ENCODE measurements around the gene ZNF469.

ZNF469 gene

DNA sequence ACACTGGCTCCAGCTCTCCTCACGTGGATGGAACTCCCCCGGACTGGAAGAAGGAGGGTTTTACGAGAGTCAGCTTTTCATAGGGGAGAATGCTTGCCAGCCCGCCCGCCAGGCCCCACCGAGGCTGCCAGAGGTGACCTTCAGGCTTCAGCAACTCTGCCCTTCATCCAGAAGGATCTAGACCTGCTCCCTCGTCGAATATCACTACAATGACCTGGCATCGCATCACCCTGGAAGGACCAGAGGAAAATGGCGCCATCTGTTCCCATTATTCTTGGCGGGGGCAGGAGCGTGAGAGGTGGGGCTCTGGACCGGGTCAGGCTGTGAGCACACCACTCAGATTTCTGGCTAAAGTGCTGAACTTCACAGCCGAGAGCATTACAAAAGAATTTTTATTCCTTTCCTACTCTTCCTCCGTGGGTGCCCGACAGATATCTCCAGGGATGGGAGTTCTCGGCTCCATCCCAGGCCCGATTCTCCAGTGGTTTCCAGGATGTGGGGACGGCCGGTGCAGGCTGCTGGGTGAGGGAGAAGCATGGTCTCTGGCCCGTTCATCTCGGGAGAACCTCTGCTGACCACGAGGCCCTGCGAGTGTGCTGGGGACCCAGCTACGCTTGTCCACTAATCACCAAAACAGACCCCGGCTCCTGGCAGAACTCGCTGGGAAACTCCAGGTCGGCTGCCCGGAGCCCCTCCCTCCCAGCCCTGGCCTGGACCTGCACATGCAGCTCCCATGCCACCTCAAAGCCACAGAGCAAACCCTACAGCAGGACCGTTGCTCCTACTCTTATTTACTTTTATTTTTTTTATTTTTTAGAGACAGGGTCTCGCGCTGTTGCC lies 36.8 kb upstream of the ZNF469 start:
- DNase-seq, result no peak

DNA sequence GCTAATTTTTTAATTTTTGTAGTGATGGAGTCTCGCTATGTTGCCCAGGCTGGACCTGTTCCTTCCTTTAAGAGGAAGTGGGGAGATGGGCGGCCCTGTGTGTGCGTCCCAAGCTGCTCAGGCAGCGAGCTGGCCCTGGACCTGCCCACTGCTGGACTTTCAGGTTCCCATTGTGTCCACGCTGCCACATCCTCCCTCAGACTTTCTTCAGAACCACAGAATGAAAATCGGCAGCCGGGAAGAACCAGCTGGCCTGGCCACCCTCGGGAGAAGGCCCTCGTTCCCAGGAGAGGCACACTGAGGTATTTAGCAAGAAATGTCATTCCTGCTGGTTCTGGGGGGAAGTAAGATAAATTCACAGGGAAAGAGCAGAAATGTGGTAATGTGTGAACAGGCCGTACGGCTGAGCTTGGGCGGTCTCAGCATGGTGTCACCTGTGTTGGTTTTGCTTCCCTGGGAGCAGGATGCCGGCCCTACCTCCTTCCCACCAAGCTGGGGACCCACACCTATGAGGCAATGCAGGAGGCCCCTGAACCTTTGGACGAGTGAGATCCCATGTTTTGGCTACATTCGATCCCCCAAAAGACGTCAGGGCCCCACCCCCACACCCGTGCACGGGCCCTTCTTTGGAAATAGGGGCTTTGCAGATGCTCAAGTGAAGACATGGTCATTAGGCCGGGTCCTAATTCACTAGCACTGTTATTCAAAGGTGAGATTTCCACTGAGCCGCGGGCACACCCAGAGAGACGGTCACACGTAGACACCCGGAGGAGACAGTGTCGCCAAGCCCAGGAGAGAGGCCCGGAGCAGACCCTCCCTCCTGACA lies 35.9 kb upstream of the ZNF469 start:
- no peak for DNase-seq

DNA sequence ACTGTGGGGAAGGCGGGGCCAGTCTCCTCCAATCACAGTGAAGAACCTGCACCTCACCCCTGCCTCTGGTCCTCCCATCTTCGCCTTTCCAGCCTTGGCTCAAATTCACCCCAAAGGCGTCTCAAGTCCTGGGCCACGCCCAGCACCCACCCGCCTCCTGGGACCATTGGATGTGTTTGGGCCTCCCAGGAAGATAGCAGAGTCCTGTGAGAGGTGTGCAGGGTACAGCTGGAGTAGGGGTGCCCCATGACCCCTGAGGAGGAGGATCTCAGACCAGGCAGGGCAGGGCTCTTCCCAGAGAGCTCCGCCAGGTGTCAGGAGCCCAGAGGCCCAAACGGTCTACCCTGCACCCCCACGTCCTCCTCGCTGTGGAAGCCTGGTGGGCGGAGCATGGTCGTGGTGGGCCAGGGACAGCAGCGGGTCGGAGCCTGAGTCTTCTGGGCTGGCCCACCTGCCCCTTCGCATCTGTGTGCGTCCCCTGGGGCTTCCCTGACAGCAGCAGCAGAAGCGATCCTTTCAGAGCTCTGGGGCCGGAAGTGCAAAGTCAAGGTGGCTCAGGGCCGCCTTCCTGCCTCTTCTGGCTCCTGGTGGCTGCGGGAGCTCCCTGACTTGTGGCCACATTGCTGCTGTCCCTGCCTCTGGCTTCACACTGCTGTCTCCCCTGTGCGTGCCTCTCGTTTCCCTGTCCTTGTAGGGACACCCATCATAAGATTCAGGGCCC lies 34.9 kb upstream of the ZNF469 start:
- no peak for DNase-seq

DNA sequence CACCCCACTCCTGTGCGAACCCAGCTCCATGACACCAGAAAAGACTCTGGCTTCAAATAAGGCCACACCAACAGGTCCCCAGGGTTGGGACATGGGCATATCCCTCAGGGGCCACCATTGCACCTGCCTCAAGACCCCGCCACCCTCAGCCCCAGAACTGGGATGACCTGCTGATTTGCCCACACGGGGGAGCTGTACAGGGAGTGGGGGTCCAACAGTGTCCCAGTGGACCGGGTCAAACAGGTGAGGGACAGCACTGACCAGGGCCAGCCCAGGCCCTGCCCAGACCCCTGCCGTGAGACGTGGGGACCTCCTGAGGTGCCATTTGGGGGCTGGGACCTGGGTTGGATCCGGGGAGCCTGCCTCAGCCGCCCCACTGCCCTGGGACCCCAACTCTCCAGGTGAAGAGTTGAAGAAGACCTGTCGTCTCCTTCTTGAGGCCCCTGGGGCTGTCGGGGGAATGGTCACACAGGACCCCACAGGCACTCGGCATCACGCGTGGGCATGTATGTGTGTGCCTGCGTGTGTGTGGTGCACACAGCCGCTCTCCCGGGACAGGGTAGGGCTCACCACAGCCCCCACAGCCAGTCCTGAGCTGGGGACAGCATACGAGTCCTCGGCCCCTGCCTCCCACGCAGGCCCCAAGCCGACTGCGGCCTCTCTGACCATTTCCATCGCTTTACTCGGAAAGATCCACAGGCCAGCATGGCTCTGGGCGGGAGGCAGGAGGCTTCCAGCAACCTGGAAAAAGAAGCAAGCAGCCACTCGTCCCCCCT lies 34.2 kb upstream of the ZNF469 start:
- DNase-seq, result no peak

DNA sequence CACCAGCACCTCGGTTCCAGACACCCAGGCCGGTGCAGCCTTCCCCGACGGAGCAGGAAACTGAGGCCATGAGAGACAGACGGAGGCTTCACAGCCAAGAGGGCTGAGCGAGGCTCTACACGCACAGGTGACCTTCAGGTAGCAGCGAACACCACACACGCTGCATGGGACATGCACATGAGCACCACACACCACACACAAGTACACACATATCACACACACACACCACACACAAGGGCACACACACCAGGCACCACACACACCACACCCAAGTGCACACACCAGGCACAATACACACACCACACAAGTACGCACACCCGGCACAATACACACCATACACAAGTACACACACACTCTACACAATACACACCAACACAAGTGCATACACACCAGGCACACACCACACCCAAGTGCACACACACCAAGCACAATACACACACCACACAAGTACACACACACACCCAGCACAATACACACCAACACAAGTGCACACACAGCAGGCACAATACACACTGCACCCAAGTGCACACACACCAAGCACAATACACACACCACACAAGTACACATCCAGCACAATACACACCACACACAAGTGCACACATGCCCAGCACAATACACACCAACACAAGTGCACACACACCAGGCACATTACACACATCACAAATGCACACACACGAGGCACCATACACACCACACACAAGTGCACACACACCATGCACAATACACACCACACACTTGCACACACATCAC lies 33.4 kb upstream of the ZNF469 start:
- no peak for DNase-seq

DNA sequence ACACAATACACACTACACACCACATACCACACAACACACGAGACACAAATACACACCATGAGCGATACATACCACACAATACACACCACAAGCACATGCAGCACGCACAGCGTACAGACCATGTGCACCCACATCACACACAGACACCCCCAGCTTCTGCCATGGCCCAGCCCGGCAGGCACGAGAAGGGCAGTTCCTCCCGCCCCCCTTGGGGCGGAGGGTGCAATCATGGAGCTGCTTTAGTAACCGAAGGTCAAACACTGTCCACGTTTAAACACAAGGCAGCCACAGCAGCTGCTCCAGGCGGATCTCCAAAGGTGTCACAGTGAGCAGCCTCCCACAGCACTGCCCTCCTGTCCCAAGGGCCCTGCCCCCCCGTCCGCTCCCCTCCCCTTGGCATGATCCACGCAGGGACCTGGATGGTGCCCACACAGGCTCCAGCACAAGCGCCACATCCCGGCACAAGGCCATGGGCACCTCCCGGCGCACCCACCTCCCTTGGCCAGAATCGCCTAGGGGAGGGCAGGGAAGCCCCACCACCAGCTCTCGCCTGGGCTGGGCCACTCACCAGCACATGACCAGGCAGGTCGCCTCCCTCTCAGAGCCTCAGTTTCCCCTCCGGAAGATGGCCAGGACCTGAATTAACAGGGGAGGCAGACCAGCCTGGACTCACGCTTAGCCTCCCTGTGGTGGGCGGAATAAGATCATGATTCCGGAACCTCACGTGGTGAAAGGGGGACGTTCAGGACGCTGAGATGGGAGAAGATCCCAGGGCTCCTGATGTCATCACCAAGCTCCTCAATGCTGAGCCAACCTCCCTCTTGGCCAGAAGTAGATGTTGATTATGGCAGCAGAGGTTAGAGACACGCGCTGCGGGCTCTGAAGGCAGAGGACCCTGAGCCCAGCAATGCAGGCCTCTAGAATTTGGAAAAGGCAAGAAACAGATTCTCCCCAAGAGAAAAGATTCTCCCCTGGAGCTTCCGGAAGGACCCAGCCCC lies 32.6 kb upstream of the ZNF469 start:
- DNase-seq, result no peak

DNA sequence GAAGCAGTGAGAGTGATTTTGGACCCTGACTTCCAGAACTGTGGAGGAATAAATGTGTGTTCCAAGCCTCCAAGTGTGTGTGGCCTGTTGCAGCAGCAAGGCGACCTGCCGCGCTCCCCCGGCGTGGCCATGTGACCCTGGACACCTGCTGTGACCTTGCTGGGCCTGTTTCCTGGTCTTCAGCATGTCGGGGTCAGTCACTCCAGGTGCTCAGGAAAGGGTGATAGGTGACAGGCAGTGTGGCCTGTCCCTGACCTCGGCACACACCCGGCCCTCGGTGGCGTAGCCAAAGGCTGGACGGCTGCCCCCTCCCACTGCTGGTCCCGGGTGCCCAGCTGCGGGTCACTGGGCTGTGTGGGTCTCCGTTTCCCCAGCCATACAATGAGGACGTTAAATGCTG lies 31.8 kb upstream of the ZNF469 start:
- DNase-seq, result no peak

DNA sequence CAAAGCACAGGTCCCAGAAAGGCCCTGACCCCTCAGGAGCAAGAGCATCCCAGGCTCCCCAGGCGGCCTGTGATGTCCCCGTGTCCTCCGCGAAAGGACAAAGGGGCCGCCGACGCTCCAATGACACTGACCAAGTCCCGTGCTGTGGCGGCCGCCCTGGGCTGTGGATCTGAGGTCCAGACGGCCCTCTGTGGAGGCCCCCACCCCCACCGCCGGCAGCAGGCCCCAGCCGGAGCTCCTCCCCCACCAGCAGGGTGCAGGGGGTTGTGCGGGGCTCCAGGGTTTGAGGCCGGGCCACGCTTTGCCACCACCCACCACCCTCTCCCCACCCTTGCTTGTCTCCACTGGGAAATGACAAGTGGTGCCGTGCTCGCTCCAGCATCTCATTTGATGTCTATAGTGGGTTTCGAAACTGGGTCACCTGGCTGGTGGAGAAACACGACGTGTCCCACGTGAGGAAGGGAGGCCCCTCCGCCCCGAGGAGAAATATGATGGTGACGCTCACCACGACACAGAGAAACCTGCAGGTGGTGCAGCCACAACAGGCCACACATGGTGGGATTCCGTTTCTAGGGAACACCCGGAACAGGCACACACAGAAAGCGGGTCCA lies 31.2 kb upstream of the ZNF469 start:
- DNase-seq, result peak in 1 of 56 donors; percentile 11

DNA sequence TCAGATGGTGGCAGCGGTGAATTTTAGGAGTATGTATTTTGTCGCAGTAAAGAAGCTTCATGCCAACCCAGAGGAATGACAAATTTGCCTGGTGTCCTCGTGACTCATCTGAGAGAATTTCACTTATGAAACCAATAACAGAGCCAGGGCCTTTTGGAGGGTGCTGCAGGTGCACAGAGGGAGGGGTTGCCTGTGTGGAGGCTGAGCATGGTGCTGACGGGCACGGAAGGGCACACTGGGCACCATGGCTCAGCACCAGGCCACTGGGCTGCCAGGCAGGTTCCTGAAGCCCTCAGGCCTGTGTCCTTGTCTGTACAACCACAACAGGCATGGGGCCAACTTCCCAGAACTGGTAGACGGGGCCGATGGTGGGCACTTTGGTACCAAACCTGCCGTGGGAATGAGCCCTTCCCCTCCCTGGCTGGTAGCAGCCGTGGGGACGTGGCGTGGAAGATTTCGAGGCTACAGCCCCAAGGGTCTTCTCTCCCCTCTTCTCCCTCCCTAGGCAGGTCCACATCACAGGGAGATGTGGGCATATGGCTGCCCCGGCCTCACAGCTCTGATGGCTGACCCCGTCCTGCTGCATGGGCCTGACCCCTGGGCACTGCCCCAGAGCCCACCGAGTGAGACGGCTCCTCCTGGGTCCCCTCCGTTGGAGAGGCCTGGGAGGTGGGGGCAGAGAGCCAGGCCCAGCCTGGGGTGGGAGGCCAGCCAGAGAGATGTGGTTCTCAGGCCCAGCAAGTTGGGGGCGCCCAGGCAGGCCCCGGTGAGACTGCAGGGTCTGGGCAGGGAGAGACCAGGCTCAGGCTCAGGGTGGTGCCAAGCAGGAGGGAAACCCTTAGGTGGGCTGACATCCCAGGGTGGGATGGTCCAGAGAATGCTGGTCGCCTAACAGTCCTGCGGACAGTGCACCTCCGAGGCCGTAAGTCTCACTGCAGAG lies 30.2 kb upstream of the ZNF469 start:
- DNase-seq, result peak in 3 of 56 donors; percentile 12 to 14 (median 12)

DNA sequence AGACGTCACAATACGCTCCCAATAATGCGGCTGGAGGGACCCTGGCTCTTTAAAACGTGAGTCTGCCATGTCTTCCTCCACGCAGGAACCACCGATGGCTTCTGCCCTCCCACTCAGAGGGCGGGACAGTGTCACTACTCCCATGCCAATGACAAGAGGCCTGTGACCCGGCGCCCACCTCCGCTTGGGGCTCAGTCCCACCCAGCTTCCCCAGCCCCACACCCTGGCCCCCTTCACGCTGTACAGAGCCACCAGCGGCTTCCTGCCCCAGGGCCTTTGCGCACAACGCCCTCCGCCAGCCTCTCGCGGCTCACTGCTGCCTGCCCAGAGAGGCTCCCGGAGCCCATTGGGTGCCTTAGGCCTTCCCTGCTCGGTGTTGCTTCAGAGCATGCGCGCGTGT lies 29.5 kb upstream of the ZNF469 start:
- DNase-seq, result no peak

DNA sequence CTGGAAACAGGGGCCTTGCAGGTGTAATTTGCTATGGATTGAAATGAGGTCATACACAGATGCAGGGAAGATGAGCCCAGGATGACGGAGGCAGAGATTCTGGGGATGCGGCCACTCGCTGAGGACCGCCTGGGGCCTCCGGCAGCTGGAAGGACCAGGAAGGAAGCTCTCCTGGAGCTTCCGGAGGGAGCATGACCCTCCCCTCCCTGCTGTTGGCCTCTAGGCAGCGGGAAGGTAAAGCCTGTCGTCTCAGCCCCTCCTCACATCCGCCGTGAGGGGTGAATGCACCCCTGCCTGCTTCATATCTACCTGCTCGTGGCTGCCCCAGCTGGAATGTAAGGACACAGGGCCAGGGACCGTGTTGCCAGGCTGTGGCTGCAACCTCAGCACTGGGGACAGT lies 29.1 kb upstream of the ZNF469 start:
- DNase-seq, result no peak

DNA sequence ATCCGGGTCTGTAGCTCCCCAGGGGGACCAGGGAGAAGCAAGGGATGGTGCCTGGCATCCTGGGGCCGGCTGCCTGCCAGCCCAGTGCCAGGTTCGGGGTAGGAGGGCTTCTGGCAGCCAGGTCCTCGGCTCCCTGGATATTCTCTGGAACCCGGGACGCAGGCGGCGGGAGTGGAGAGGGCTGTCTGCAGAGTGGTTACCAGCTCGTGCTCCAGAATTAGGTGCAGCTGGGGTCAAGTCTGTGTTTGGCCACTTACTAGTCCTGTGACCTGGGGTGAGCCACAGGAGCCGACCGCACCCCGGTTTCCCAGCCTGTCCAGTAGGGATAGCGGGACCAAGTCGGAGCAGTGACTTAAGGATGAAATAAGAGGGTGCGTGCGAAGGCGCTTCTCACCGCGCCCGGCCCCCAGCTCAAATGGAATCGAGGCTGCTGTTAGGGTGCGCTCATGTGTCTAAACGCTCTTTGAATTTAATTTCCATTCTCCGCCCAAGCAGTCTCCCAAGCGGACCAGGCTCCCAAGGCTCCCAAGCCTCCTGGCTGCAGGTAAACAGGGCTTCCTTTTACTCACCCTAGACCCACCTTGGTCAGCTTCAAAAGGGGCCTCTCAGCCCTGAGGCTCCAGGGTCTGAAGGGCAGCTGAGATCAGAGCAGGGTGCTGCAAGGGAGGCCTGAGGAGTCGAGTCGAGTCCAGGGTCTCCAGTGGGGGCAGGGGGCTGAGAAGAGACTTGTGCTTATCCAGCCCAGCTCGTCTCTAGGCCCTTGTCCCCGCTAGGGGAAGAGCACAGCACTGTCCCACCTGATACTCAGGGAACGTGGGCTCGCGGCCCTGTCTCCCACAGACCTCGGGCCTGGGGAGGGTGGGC lies 28.3 kb upstream of the ZNF469 start:
- DNase-seq, result no peak

DNA sequence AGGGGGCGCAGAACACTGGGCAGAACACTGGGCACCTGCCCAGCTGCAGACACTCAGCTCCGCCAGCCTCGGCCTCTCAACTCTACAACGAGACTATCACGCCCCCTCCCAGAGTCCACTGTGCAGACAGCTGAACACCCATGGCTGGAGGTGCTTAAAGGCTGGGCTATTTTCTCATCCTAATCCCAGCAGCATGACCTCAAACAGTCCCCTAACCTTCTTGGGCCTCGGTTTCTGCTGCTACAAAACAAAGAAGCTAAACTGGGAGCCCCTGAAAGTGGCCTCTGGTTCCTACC lies 27.7 kb upstream of the ZNF469 start:
- DNase-seq, result no peak

DNA sequence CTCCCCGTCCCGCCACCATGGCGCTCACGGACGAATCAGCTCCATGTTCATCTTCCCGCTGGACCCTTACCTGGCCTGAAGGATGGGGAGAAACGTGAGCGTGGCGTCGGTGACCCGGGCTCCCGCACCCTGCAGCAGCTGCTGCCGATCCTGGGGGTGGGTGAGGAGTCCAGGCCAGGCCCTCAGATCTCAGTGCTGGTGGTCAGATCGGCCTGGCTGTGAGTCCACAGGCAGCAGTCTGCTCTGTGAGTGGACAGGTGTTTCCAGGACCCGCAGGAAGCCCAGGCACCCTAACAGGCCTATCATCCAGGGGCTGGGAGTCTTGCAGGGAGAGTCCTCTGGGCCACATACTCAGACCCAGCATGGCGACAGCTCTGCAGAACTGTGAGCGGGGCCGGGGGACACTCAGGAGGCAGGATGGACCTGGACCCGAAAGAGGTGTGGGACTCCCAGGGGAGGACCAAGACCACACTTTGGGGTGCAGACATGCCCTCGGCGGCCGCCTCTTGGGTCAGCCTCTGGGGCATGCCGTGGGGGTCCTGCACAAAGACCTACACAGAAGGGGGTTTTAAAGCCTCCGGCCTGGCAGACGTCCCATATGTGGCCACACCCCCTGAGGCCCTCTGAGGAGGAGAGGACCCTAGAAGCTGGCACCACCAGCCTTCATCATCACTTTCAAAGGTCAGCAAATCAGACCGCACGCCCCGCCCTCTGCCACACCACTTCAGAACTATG lies 27.2 kb upstream of the ZNF469 start:
- no peak for DNase-seq

DNA sequence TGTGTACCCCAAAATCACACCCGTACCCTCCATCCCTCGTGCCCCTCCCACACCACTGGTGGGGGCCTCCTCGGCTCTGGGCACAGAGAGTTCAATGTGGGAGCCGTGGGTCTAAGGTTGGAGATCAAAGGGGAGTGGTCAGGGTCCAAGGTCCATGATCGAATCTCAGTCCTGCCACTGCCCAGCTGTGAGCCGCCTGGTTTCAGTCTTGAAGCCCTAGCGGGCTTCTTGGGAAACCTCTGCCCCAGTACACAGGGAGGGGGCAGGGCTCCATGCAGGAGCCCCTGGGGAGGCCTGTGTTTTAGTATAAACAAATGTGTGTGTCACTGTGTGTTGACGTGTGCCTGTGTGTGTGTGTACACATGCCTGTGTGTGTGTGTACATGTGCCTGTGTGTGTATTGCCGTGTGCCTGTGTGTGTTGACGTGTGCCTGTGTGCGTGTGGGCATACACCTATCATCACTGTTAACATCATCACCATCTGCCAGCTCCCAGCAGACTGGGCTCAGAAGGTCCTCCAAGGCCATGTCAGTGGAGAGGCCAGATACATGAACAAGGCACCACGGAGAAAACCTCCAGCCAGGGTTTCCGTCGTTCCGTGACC lies 26.5 kb upstream of the ZNF469 start:
- DNase-seq, result no peak
